ENCODE results near the gene AKAP7.
A peak's percentile ranks its signal among the peaks of the same experiment; 100 is the strongest.

AKAP7 gene

GRCh38 chr6:131197716-131198115, 62.4 kb downstream of the AKAP7 start:
- no peak for DNase-seq (ENCODE audit: extremely low read depth in 1 of 2, low read depth in 1 of 2)

DNA sequence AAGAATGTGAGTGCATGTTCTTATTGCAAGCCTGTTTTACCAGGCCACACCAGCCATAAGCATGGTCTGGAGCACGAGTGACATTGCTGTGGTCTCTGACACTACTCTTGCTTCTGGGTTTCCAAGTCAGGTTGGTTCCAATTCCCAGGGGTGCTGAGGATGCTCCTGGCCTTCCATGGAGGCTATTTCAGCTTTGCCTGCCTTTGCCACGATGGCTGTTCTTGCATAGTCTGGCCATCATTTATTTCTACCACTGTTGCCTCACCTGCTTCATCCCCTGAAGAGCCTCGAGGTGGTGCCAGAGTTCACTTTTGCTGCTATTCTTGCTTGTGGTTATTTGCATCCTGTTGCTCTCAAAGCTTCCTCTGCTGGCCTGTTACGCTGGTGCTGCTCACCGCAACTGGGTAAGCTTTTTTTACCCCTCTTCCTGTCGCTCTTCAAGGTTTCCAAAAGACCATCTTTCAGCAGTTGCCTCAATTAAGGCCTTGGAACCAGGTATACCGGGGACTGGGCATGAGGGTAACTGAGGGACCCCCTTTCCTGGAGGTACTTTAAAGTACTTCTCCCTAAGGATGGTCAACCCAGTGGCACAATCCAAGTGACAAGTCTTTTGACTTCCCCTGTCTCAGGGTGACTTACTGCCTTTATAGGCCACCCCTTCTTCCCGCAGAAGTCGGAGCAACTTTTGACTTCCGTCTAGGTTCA, 64.5 kb downstream of the AKAP7 start:
- peak; percentile 27 to 45 for DNase-seq (ENCODE audit: extremely low read depth in 1 of 2, low read depth in 1 of 2)

DNA sequence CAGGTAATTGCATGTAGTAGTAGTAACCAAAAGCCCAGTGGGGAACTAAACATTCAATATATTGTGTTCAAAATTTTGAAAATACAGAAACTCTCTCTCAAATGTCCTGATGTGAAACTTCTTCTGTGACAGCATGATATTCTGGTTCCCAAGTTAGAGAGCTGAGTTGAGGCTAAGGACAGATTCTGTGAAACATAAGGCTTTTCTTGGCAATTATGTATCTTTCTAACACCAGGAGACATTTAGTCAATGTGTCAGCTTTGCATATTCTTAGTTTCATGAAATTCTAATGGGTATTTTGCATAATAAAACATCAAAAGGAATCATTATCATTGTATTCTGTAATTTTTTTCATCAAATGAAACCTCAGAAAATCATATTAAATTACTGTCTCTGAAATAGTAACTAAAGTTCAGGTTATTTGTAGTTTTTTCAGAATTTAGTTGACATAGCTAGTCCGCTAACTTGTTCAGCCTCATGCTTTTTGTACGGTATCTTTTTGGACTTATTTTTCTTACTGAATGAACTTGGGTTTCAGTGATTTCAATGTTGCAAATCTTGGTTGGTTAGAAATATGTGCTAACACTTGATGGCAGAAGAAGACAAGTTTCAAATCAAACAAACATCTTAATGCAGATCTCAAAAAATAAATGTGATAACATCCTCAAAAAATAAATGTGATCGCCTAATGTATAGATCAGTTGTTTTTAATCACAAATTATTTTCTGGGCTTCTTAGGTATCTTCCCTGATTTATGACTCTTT, 70.4 kb downstream of the AKAP7 start:
- DNase-seq (ENCODE audit: extremely low read depth in 1 of 2, low read depth in 1 of 2): no peak

GRCh38 chr6:131206463-131207251, 71.4 kb downstream of the AKAP7 start:
- no peak for DNase-seq (ENCODE audit: extremely low read depth in 1 of 2, low read depth in 1 of 2)

DNA sequence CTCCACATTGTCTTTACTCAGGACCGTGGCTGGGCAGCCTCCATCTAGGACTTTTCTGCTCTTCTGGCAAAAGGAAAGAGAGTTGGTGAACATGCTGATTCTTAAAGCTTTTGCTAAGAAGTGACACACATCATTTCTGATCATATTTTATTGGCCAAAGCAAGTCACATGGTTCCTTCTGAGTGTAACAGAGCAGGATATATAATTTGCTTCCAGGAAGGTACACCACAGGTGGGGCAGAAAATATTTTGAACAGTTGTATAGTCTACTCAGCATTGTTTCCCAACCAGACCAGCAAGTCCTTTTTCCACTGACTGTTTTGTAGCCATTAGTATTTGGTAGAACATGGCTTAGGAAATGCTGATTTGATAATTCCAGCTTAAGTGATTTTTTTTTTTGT, 73.5 kb downstream of the AKAP7 start:
- no peak for DNase-seq (ENCODE audit: extremely low read depth in 1 of 2, low read depth in 1 of 2)

GRCh38 chr6:131210469-131210868, 75.2 kb downstream of the AKAP7 start:
- no peak for DNase-seq (ENCODE audit: extremely low read depth in 1 of 2, low read depth in 1 of 2)

- no peak for DNase-seq (ENCODE audit: extremely low read depth in 1 of 2, low read depth in 1 of 2)
Measured at GRCh38 chr6:131212024-131212423, 76.8 kb downstream of the AKAP7 start.

- DNase-seq (ENCODE audit: extremely low read depth in 1 of 2, low read depth in 1 of 2): no peak
Measured at GRCh38 chr6:131212913-131213312, 77.6 kb downstream of the AKAP7 start.

GRCh38 chr6:131213501-131213990, 78.3 kb downstream of the AKAP7 start:
- DNase-seq (ENCODE audit: extremely low read depth in 1 of 2, low read depth in 1 of 2): no peak

DNA sequence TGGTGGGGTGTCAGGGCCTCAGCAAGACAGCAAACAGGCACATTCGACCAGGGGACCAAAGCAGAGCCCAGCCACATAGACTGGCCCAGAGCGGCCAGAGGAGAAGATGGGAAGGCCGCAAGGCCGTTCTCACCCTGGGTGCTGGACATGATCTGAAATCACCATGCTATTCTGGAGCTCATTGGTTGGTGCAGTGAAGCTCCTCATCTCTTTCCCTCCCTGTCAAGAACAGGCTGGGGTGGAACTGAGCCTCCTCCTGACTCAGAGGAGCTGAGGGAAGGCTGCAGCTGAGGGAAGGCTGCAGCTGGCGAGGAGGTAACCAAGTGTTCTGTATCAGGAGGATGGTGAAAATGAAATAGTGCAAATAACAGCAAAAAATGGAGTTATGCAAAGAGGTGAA, 80.0 kb downstream of the AKAP7 start:
- DNase-seq (ENCODE audit: extremely low read depth in 1 of 2, low read depth in 1 of 2): no peak

DNA sequence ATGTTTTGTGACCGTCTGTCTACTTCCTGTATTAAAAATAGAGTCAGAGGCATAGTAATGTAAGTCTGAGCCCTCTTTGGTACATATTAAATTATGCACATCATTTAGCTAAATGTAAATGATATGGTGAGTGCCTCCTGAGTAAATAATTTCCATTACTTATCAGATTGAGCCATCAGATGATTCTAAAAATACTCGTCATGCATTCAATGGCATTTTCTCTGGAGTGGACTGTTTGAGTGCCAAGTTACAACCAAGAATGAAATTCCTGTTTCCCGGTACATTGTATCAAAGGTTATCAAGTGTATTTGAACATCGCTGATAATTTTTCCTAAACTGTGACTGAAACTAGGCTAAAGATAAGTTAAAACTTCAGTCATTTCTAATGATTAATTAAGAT, 81.0 kb downstream of the AKAP7 start:
- DNase-seq (ENCODE audit: extremely low read depth in 1 of 2, low read depth in 1 of 2): no peak

DNA sequence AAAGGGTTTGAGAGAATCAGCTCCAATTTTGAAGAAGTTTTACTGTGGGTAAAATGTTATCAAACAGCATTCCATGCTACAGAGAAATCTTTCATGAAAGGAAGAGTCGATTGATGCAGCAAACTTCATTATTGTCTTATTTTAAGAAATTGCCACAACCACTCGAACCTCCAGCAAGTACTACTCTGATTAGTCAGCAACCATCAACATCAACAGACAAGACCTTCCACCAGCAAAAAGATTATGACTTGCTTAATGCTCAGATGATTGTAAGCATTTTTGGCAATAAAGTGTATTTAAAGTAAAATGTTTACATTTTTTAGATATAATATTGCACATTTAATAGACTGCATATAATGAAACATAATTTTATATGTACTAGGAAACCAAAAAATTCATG, 87.5 kb downstream of the AKAP7 start:
- no peak for DNase-seq (ENCODE audit: extremely low read depth in 1 of 2, low read depth in 1 of 2)

DNA sequence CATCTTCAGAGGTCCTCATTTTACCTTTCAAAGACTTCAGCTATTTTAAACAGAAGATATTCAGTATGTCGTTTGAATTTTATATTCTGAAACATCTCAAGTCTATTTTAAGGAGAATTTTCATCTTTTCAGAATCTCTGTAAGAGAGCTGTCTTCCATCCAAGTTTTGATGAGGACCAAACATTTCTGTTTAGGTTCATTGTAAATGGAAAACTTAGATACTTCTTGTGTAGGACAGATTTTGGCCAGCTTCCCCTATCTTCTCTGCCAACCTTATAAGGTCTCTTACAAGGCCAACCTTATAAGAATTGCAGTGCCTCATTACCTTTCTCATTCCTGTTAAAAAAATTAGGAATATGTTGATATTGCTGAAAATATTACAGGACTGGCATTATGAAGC, 88.1 kb downstream of the AKAP7 start:
- DNase-seq (ENCODE audit: extremely low read depth in 1 of 2, low read depth in 1 of 2): no peak

DNA sequence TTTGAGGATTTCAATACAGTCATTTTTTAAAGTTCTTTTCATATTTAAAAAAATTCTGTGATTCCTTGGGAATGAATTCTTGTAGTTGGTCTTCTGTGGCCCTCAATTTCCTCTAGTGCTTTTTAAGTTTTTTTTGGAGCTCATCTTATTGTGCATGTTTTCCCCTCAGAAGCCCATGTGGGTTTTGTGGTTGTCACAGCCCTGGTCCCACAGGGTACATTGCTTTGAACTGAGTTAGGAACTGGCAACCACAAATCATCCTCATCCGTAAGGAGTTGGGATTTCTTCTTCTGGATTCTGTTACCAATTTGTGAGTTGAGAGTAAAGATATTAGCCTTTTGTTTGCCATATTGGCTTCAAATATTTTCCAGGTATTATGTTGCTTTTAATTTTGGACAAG, 89.9 kb downstream of the AKAP7 start:
- no peak for DNase-seq (ENCODE audit: extremely low read depth in 1 of 2, low read depth in 1 of 2)

DNA sequence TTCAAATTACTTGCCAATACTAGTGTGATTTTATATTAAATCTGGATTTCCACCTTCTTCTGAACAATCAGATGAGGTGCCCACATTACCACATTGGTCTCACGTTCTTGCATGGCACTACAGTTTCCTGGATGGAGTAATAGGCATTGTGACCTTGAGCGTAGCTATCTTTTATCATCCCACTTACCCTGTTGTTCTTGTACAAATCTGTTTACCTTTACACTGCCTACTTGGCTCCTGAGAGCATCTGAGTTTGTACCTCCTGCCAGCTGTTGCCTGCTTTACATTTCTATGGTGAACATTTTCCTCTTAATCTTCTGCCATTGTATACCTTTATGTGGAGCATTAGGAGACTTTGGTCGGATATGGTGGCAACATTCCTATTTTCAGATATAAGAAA, 90.7 kb downstream of the AKAP7 start:
- no peak for DNase-seq (ENCODE audit: extremely low read depth in 1 of 2, low read depth in 1 of 2)

DNA sequence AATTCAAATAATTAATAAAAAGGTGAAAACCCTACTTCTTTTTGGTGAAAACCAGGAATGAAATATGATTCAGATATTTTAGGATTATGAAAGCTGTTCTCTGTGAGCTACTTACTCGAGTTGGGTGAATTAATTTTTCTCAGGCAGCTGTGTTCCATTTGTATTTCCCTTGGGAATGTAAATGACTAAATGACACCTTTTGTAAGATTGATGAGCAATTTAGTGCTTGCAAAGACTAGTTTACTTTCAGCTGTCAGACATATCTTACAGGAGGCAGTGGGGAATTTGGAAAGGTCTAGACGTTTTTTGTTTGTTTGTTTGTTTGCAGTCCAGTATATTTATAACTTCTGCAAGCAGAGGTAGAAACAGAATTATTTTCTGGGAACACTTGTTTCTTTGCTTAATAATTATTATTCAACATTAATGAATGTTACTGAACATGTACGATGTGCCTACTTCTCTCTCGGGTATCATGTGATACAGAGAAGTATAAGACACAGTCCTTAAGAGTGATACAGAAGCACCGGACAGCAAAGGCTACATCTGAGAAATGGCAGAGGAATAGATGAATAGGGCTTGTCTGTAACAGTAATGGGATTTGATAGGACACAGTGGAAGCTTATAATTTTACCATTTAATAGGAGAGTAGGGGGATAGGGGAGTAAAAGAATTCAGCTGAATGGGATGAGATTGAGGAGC, 91.3 kb downstream of the AKAP7 start:
- DNase-seq (ENCODE audit: extremely low read depth in 1 of 2, low read depth in 1 of 2): no peak

GRCh38 chr6:131227158-131227543, 91.9 kb downstream of the AKAP7 start:
- DNase-seq (ENCODE audit: extremely low read depth in 1 of 2, low read depth in 1 of 2): no peak

GRCh38 chr6:131231103-131231502, 95.8 kb downstream of the AKAP7 start:
- DNase-seq (ENCODE audit: extremely low read depth in 1 of 2, low read depth in 1 of 2): no peak

DNA sequence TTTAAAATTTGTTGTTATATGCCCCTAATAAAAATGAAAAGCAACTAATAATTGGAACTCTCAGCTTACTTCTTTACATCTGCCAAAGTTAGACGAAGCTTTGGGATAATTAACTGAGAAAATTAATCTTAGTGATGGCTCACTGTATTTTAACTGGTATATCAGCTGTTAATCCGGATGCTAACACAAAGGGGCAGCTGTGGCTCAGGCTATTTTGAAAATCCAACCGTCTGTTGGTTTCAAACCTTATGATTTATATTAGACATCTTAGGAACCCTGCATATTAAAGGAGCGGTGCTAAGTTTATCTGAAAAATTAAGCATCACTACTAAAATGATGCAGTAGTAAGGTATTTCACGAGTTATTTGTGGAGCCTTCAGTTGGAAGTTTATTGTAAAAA, 96.6 kb downstream of the AKAP7 start:
- no peak for DNase-seq (ENCODE audit: extremely low read depth in 1 of 2, low read depth in 1 of 2)

DNA sequence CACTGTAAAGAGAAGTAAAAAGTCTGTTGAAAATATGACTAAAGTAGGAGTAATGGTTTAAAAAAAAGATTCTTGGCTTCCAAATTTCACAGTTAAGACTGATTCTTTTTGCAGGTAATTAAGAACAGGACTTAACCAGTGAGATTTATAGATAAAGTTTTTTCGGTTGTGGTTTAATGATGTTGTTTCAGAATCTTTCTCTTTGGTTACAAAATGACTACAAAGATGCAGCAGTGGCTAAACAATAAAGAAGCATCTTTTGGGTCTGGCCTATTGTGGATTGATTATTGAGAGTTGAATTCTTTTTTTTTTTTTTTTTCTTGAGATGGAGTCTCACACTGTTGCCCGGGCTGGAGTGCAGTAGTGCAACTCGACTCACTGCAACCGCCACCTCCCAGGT, 109.7 kb downstream of the AKAP7 start:
- DNase-seq (ENCODE audit: extremely low read depth in 1 of 2, low read depth in 1 of 2): no peak

- no peak for DNase-seq (ENCODE audit: extremely low read depth in 1 of 2, low read depth in 1 of 2)
Measured at GRCh38 chr6:131250122-131250521, 114.9 kb downstream of the AKAP7 start.

Data from stimulated activated CD8-positive, alpha-beta memory T cell treated with anti-CD3 and anti-CD28 coated beads, Interleukin-7, amount 100 ng/mL, for 48 hours (primary cell).